ENCODE results near the gene LCN15.
"Not testable (repeated sequence)": the region's sequence is repeated elsewhere in the genome, so short reads cannot be mapped to it uniquely, and the experiment has no call there.

Gene LCN15

DNA sequence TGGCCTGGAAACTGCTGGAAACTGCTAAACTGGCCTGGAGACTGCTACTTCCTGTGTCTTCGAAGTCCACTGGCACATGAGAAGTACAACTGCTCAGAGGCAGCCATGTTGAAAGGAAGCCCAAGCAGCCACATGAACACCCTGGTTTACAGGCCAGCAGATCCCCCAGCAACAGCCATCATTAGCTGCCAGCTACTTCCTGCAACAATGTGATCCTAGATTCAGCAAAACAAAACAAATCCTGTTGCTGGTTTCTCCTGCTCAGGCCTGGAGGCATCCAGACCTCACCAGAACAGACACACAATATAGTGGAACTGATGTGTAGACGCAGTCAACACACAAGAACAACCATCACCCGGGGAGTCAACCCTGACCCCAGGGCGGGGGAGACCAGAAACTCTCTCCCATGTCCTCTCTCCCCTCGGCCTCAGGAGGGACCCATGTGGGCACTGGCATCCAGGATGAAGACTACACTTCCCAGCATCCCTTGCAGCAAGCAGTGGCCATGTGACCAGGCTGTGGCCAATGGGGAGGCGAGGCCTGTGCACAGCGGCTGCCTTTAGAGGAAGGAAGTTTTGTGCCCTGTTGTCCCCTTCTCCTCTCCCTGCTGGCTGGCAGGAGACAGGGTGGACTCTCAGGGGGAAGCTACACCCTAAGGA lies 9.2 kb upstream of the LCN15 start:
- no peak for DNase-seq

DNA sequence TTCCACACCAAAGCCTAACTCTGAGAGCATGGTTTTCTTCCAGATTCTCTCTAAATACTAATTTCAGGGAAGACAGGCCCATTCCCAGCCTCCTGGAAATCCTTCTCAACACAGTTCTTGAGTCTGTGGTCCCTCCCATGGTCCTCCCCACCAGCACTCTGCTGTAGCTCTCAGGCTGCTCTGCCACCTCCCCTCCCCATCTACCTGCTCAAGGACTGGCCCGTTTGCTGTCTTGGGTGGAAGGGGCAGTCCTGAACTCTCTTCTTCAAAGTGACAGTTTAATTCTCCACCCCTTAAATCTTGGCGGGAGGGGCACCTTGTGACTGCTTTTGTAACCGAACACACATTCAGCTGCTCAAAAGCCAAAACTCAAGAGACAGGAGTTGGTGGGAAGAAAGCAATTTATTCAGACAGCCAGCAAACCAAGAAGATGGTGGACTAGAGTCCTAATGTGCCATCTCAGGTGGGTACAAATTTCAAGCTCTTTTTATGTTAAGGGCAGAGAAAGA lies 7.6 kb upstream of the LCN15 start:
- no peak for DNase-seq

DNA sequence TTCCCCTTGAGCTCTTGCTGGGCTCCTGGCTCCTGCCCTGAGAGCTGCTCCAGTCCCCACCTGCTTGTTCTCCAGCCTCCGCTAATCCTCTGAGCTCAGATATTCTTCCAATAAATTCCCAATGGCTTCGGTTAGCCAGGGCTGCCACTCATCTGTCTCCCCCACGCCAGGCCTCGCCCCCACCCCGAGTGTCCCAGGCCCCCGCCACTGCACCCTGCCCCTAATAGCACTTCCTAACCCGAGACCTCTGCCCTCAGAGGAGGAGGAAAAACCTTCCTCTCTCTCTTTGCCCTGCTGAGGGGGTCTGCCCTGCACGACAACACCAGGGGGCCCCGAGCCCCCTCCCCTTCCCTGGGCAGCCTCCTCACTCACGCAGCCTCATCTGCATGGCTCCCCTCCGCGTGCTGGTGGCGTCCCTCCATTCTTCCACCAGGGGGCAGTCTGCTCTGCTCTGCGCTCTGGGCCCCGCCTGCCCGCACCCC lies 5.4 kb upstream of the LCN15 start:
- DNase-seq = no peak

DNA sequence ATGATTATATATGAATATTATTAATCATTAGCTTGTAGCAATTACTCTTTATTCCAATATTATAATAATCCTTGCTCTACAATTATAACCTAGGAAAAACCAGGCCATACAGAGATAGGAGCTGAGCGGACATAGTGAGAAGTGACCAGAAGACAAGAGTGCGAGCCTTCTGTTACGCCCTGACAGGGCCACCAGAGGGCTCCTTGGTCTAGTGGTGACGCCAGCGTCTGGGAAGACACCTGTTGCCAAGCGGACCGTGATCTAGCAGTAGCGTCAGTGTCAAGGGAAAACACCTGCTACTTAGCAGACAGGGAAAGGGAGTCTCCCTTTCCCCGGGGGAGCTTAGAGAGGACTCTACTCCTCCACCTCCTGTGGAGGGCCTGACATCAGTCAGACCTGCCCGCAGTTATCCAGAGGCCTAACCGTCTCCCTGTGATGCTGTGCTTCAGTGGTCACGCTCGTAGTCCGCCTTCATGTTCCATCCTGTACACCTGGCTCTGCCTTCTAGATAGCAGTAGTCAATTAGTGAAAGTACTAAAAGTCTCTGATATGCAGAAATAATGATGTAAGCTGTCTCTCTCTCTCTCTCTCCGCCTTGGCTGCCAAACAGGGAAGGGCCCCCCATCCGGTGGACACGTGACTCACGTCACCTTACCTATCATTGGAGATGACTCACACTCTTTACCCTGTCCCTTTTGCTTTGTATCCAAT lies 2.2 kb upstream of the LCN15 start:
- DNase-seq = not testable (repeated sequence)

DNA sequence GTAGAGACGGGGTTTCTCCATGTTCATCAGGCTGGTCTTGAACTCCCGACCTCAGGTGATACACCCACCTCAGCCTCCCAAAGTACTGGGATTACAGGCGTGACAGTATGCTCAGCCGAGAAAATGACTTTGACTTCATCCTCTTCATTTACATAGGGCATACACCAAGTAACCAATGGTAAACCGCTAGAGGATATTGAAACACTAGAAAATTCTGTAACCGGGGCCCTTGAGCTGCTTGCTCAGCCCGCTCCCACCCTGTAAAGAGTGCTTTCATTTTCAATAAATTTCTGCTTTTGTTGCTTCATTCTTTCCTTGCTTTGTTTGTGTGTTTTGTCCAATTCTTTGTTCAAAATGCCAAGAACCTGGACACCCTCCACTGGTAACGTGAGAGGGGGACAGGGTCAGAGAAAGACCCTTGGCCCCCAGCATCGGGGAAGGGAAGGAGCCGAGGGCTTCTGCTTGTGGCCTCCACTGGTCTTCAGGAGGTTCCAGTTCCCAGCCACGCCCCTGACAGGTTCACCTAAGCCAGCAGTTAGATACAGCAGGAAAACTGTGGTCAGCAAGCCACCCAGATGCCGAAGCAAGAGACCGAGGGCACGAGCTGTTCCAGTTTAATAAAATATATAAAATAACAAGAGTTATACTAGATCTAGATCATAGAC lies 1.6 kb upstream of the LCN15 start:
- not testable (repeated sequence) for DNase-seq

DNA sequence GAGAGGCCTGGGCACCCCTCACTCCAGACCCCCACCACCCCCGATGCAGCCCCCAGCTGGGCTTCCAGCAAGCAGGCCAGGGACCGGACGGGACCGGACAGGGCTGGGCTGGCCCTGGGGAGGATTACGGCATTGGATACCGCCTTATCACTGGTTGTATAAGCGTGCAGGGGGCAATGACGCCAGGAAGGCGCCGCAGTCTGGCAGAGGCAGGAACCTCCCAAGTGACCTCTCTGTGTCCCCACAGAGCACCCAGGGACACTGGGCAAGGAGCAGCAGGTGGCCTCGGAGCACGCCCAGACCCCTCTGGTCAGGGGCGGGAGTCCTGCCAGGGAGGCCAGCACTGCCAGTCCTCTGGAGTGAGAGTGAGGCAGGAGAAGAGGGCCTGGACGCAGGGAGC lies 723 bp upstream of the LCN15 start:
- no peak for DNase-seq

DNA sequence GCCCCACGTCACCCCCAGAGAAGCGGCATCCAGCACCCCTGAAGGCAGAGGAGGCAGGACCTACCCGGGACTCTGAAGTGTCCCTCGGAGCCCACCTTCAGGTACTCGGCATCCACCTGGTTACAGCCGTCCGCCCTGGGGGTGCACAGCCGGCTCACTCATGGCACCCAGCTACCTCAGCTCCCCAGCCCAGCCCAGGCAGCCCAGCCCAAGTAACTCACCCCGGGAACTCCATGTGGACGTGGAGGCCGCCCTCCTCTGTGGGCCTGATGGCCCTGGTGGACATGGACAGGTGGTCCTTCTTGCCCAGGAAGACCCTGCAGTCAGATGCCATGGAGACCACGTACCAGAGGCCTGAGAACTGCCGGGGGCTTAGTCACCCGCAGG lies 676 bp downstream of the LCN15 start:
- DNase-seq = no peak

DNA sequence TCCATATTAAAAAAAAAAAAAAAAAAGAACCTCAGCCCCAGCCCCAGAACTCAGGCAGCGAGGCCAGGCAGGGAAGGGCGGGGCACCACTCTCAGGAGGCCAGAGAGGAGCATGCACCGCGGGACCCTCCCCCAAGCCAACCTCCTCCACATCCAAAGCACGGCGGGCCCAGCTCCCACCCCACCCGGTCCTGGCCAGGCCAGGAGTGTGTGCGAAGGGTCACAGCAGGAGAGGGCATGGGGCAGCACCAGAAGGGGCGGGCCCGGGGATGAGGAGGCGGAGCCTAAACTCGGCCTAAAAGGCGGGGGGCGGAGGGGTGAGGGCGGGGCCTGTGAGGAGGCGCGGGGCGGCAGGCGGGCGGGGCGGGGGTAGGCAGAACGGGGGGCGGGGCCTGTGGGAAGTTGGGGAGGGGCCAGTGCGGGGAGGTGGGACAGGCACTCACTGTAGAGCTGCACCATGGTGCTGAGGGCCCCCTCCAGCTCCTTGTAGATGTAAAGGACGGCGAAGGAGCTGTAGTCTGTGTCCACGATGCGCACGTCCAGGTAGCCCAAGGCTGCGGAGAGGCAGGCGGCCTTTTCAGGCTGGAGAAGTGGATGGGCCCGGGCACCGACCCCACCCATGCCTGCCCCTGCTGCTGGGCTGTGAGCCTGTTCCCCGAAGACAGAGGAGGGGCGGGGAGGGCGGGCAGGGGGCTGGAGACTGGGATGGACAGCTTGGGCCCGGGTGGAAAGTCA lies 1.2 kb downstream of the LCN15 start:
- peak; percentile 60 for DNase-seq

DNA sequence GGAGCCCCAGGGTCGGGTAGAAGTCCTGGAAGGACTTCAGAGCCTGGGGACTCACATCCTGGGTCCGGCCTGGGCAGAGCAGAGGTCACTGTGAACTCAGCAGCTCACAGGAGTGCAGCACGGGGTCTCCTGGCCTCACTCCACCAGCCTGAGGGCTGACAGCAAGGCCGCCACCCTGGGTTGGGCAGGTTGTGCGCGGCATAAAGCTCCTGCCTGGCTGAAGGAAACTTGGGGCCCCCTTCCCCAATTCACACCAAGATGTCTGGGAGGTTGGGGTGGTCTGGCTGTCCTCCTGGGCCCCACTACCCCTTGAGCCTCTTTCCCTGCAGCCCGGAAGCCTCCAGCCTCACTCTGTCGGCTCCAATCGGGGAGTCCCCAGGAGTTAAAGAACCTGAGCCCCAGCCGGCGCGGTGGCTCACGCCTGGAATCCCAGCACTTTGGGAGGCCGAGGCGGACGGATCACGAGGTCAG lies 2.1 kb downstream of the LCN15 start:
- no peak for DNase-seq

DNA sequence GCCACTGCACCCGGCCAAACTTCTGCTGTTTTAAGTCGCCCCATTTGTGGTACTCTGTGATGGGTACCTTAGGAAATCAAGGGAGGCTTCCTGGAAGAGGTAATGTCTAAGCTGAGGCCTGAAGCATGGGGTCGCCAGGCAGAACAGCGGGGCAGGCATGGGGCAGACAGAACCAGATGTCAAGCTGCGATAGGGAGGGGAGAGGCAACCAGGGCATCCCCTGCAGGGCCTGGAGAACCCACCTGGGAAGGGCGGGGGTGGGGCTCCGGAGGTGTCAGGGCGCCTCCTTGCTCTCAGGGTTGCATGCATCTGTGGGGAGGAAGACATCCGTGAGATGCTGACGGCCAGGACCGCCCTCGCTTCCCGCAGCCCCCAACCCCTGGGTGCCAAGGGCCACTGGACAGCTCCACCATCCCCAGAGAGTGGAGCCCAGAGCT lies 2.8 kb downstream of the LCN15 start:
- no peak for DNase-seq

DNA sequence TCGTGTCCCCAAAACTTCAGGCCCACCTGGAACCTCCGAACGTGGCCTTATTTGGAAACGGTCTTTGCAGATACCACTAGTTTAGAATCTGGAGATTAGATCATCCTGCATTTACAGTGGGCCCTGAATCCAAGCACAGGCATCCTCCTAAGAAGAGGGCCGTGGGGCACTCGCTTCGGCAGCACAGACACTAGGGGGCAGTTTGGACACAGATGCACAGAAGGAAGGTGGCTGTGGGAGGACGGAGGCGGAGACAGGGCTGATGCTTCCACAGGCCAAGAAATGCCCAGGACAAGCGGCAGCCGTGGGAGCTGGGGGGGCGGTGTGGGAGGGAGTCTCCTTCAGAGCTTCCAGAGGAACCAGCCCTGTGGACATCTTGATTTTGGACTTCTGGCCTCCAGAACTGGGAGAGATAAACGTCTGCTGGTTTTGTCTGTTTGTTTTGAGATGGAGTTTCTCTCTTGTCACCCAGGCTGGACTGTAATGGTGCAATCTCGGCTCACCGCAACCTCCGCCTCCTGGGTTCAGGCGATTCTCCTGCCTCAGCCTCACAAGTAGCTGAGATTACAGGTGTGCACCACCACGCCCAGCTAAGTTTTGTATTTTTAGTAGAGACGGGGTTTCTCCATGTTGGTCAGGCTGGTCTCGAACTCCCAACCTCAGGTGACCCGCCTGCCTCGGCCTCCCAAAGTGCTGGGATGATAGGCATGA lies 3.3 kb downstream of the LCN15 start:
- not testable (repeated sequence) for DNase-seq

DNA sequence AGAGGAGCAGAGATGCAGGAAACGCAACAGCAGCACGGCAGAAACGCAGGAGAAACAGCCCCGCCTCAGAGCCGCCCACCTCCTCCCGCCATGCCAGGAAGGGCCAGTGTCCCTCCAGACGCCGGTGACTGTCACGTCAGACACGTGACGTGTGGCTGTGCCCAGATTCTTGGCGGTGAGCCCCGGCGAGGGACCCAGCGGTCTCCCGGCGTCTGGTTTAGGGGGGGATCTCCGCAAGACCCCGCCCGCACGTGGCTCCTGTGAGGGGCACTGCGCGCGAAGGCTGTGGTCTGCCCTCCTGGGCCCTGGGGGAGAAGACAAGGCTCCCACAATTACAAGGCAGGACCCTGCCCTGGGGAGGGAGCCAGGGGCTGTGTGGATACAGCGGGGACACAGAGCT lies 3.9 kb downstream of the LCN15 start:
- DNase-seq = no peak

DNA sequence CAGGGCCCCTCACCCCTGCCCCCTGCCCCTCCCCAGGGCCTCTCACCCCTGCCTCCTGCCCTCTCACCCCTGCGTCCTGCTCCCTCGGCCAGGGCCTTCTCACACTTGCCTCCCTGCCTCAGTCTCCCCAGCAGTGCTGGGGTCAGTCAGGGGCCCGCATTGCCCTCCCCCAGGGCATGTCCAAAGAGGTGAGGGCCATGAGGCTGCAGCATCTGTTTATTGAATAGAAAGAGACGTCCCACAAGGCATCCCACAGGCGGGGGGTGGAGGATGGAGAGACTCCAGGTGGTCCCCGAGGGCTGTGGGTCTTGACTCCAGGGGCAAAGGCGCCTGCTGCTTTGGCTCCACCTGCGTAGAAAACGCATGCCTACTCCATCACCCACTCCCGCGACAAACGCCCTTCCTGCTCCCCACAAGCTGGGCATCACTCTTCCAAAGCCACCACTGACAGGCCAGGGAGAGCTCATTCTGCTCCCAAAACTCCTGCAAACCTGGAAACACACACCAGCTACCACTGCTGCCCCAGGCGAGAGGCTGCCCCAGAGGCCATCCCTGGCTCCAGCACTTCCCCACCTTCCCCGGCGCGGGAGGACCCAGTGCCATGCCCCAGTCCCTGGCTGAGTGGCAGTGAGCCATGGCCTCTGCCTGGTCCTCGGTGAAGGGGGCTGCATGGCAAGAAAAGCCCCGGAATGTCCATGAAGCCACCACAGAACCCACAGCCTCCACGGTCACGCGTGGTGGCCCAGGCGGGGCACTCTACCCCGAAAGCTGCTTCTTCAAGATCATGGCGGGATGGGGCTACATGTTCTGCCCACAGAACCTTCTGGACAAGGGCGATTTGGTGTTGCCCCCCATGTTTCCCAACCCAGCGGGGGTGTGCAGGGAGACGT lies 4.6 kb downstream of the LCN15 start:
- no peak for DNase-seq

DNA sequence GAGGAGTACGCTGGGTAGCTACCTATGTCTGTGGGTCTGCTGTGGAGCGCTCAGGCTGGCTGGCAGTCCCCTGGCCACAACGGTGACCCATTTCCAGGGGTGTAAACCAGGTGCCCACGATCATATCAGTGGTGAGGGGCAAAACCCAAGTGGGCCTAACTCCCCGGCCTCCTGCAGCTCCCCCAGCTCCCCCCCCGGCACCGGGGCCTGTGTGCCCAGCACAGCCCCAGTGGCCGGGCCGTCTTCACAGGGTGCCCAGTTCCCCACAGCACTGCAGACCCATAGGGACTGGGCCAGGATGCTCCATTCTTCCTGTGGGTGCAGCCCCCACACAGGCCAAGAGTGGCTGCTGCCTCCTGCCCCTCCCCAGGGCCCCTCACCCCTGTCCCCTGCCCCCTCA lies 5.3 kb downstream of the LCN15 start:
- DNase-seq = no peak

DNA sequence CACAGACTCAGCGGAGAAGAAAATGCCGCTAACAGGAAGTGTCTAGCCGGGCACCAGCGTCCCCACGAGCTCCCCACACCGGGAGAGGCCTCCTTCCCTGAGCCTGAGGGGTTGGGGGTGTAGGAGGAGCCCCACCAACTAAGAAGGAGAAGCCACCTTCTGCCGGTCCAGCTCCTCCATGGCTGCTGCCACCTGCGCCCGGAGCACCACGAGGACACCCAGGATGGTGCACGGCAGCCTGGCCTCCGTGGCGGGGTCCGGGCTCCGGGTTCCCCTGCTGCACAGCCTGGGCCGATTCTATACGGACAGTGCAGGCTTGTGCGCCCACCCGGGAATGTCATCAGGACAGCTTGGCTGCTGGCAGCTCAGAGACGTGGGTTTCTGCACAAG lies 6.6 kb downstream of the LCN15 start:
- no peak for DNase-seq

DNA sequence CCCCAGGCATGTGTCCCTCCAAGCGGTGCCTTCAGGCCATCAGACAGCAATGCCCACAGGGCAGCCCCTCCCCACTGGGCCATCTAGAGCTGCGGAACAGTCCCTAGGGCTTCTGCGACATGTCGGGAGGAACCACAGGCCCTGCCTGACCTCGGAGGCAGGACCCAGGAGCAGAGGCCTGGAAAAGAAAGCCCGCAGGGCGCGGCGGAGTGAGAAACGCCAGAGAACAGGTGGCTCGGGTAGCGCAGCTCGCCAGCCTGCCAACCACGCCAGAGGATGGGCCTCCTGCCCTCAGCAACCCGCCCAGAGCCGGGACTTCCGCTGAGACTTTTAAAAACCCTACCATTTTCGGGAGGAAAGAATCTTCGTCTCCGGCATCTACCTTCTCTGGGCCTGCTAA lies 7.0 kb downstream of the LCN15 start:
- DNase-seq = no peak

DNA sequence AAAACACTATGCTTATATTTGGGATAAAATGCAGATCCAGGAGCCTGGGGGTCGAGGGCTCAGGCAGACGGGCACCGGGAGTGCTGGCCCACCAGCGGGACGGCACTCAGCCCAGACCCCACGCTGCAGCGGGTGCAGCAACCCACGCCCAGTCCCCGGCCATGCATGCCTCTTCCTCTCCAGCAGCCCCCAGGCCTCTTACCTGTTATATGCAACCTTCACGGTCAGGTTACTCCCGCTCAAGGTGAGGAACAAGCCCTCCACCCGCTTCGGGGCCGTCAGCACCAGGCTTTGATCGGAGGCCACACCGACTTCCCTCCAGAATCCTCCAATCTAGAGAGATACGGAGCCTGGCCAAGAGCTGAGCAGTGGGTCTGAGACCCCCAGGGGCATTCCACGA lies 7.5 kb downstream of the LCN15 start:
- no peak for DNase-seq

DNA sequence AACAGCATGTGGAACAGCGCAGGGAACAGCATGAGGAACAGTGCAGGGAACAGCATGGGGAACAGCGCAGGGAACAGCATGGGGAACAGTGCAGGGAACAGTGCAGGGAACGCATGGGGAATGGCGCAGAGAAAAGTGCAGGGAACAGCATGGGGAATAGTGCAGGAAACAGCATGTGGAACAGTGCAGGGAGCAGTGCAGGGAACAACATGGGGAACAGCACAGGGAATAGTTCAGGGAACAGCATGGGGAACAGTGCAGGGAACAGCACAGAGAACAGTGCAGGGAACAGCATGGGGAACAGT lies 8.2 kb downstream of the LCN15 start:
- DNase-seq = no peak

DNA sequence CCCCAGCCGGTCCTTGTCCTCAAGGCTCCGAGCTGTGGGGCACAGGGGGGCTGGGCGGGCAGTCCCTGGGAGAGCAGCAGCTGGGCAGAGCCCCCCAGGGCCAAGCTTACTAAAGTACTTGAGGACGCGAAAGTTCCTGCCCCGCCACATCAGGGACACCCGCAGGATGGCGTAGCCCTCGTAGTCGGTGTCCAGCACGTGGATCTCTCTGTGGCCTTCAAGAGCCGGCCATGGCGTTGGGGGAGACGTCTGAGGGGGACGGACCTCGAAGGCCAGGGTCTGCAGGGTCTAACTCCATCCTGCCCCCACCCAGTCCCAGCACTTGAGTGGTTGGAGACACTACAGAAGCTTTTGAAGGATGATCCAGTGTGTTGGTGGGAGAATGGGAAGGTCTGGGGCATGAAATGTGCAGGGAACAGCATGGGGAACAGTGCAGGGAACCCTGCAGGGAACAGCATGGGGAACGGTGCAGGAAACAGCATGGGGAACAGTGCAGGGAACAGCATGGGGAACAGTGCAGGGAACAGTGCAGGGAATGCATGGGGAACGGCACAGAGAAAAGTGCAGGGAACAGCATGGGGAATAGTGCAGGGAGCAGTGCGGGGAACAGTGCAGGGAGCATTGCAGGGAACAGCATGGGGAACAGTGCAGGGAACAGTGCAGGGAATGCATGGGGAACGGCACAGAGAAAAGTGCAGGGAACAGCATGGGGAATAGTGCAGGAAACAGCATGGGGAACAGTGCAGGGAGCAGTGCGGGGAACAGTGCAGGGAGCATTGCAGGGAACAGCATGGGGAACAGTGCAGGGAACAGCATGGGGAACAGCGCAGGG lies 8.8 kb downstream of the LCN15 start:
- not testable (repeated sequence) for DNase-seq

DNA sequence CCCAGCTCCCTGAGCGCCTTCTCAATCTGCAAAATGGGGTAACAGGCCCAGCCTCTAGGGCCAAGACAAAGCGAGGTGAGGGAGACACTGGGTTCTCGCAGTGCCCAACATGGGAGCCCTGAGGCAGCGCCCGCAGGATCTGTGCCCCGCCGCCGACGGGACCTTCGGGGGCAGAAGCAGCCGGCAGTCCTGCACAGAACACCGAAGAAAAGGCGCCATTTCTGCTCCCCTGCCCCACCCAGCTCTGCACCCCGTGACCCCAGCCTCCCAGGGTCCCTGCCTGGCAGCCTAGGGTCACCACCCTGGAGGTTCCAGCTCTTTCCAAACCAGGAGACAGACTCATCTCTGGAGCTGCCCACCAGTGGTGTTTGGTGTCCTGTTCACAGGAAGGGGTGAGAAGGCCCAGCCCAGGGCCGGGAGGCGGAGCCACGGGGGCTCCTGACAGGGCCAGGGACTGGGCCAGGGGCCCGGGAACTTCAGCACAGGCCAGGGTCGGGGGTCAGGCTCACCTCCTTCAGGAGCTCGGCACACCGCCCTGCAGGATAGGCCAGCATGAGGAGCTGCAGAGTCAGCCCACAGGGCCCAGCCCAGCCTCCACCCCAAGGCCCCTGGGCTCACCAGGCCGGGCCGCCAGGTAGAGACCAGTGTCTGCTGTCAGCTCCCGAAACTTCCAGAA lies 9.6 kb downstream of the LCN15 start:
- DNase-seq = no peak

Data from right forelimb (tissue), 1 donor.